AG04449 (cell line): Measurements from ENCODE around the gene ATP4B.

ENCODE experiments used
- CTCF ChIA-PET: fragments of 350-600 bp; formaldehyde crosslinking; extraction: SDS; loops from one replicate; lab custom pipeline; 2021; ENCODE audit warnings: antibody characterized with exemption; lab: Yijun Ruan, JAX
- POLR2A ChIA-PET: fragments of 400-600, 350-600 bp; formaldehyde crosslinking; extraction: SDS; loops from one replicate; lab custom pipeline; 2020; ENCODE audit warnings: antibody characterized with exemption, inconsistent platforms; lab: Yijun Ruan, JAX
- DNase-seq: peaks from one replicate; pipeline ENCODE4 v3.0.0-alpha.2; 2010; ENCODE audit warnings: low read depth, low spot score
- H3K4me3 ChIP-seq: 2 replicates; pipeline ENCODE4 v1.5.1; 2011; ENCODE audit warnings: low read depth, mild to moderate bottlenecking, control low read depth, low read length
- CTCF ChIP-seq: IDR thresholded peaks from one replicate; pipeline ENCODE4 v1.5.1; 2011; ENCODE audit warnings: mild to moderate bottlenecking, moderate library complexity, low read length, control low read depth, inconsistent platforms; ENCODE audit not compliant: insufficient read depth; ENCODE audit errors: missing control alignments

The ATP4B gene

GRCh38 chr13:113603116-113603710, 54.8 kb downstream of the ATP4B start:
- no peak for DNase-seq
- TF ChIP-seq CTCF, result no peak
- ChIA-PET CTCF (interaction anchor here (2.0 kb wide), 1 partner anchor 9 kb away, joined by 7 read pairs; no protein-coding TSS in a partner anchor), POLR2A (no interaction called here)
- H3K4me3 ChIP-seq, result no peak overlapping the region

- no peak for TF ChIP-seq CTCF
- H3K4me3 ChIP-seq, result no peak overlapping the region
- POLR2A ChIA-PET, result no interaction called here
- CTCF ChIA-PET, result interaction anchor here (2.0 kb wide), 1 partner anchor 10 kb away, joined by 7 read pairs; no protein-coding TSS in a partner anchor
- no peak for DNase-seq
These were observed 55.6 kb downstream of the ATP4B start for GRCh38 chr13:113602291-113602988.

GRCh38 chr13:113601166-113602070, 56.6 kb downstream of the ATP4B start:
- DNase-seq, result no peak
- ChIA-PET CTCF (no interaction called here), POLR2A (no interaction called here)
- no peak overlapping the region for H3K4me3 ChIP-seq
- TF ChIP-seq CTCF, result no peak

GRCh38 chr13:113599391-113599790, 58.6 kb downstream of the ATP4B start:
- no peak for DNase-seq
- no peak overlapping the region for H3K4me3 ChIP-seq
- CTCF ChIA-PET, result no interaction called here
- no peak for TF ChIP-seq CTCF
- POLR2A ChIA-PET, result no interaction called here
